RPMI7951 (cell line): Measurements from ENCODE around the gene ZDHHC4. TPM values are rescaled to one million over a fixed set of nuclear protein-coding genes. Genes with fewer than 3 reads are reported as not detected.

ENCODE experiments used
- DNase-seq: peaks from one replicate; pipeline ENCODE4 v3.0.0-alpha.2; 2012; ENCODE audit warnings: low read depth
- total RNA-seq: library from RNA; depleted of rRNA; stranded (reverse); fragments of >200 nt; shearing (Covaris generic); gene quantifications from 2 replicates; pipeline ENCODE4 v1.2.3, GENCODE V29; 2014; rRNA removed

The ZDHHC4 gene
- 68.4 and 77.1 TPM in 2 replicates for total RNA-seq

DNA sequence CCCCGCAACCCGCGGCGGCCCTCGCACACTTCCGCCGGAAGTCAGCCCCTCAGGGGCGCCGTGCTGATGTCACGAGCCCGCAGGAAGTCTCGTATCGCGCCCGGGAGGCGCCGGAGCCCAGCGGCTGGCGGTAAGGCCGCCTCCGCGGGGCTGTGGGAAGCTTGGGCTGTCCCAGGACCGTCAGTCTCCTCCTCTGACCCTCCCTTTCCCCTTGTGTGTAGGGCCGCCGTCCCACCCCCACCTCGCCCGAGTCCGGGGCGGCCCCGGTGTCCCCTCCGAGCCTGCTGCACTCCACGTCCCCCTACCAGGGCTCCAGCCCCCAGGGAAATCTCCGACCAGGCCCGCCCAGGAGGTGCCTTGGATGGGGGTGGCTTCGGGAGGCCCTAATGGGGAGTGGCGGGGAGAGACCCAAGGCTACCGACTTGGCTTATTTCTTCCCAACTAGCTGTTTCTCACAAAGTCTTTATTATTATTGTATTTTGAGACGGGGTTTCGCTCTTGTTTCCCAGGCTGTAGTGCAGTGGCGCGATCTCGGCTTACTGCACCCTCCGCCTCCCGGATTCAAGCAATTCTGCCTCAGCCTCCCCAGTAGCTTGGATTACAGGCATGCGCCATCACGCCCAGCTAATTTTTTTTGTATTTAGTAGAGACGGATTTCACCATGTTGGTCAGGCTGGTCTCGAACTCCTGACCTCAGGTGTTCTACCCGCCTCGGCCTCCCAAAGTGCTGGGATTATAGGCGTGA lies at the start of gene ZDHHC4:
Gene ZDHHC4, plus strand, starts transcription at position 86 of the 745 bp plus-strand sequence. CDS start 3,108 bp downstream, outside the sequence.
- DNase-seq = peak; percentile 91

DNA sequence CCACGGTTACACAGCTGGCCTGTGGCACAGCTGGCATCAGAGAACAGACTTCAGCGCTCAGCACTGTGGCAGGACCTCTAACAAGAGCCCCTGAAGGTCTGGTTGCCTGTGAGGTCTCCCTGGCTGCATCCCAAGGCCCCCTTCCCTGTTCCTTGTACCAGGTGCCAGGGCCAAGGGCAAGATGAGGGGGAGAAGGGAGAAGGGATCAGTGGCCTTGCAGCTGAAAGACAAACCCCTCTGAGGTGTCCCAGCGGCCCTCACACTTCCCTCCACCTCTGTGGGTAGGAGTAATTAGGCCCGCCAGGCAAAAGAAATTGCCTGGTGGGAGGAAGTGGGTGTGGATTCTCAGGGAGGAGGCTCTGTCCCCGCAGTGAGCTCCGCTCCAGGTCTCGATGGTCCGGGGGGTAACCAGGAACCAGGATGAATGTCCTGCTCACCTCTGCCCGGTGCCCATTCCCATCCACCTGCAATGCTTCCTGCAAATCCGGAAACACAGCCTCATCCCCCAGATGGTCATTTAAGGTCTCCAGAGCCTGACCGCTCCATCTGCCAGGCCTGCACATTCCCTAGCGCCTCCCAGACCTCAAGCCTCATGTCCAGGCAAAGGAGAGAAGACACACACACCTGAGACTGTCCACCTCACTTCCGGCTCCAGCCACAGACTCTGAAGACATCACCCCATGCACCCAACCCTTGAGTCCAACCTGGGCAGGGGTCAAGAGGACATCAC lies 48.7 kb upstream of the ZDHHC4 start:
- no peak for DNase-seq

- DNase-seq = no peak
These were observed 47.6 kb upstream of the ZDHHC4 start for GRCh38 chr7:6529643-6530042.

DNA sequence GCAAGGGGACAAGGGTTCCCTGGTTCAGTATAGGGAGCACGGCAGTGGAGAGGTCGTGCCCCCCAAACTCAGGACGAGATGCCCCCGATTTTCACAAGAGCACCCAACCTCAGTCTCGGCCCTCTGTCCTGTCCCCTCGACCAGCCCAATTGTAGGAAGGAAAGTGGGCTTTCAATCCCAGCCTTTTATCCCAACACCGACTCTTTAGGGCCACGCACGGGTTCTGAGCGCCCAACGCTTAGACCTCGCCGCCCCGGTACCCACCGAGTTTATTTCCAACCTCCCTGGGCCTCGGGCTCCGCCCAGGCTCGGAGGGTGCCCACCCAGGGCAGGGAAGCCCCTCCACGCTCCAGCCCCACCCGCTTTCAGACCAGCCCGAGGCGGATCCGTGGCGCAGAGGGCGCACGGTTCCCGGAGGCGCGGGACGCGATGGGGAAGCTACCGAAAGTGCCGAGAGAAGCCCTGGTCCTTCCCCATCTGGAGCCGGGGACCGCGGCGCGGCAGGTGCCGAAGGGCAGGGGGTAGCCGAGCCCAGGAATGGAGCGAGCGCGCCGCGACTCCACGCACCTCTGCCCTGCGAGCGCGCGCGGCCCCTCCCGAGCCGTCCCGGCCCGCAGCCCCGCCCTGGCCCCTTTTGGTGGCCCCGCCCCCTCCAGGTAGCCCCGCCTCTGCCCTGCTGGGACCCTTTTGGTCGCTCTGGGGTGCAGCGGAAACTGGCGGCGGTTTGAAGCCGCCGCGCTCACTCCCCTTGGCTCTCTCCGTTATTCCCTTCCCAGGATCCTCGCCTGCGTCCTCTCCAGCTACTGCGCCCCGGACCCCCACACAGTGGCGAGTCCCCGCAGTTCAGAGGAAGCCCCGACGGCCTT lies 46.4 kb upstream of the ZDHHC4 start:
- DNase-seq = no peak

DNA sequence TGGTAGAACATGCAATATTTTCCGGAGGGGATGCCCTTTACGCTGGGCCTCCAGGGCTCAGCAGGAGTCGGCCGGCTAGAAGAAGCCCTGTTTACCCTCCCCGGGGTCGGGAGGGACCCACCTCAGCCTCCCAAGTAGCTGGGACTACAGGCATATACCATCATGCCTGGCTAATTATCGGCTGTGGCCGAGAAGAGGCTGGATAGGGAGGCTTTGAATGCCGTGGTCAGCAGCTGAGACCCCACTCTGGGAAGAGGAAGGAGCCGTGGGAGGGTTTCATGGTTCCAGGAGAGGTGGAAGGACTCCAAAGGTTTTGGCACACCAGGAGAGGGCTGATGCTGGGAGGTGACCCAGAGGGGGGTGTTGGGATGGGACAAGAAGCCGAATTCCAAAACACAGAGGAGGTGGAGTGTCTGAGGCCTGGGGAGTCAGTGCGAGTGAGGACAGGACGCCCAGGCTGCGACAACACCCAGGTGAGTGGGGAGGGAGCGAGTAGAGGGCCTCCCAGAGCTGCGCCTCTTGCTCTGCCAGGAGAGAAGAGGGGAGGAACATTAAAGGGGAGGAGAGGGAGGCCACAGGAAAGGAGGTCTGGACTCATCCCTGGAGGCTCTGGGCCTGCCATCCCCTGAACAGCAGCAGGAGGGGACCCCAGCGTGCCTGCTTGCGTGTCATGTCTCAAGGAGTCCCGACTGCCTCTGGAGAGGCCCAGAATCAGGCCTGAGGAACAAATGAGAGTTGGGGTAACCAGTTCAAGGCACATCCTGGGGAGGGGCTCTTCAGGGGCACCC lies 45.6 kb upstream of the ZDHHC4 start:
- DNase-seq = no peak

DNA sequence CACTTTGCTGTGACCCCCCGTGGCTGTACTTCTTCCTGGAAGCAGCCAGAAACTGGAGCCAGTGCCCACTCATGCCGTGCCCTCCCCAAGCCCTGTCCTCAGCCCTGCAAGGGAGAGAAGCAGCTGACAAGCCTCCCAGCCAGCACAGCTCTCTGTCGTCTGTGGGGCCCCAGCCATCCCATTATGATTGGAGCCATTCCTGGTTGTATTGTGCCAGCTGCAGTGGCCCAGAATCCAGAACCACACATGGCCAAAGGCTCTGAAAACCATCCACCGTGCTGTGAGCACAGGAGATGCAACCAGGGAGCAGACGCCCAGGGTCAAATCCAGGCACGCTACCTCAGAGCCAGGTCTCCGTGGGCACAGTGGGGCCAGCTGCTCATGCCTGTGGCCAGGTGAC lies 44.7 kb upstream of the ZDHHC4 start:
- no peak for DNase-seq

DNA sequence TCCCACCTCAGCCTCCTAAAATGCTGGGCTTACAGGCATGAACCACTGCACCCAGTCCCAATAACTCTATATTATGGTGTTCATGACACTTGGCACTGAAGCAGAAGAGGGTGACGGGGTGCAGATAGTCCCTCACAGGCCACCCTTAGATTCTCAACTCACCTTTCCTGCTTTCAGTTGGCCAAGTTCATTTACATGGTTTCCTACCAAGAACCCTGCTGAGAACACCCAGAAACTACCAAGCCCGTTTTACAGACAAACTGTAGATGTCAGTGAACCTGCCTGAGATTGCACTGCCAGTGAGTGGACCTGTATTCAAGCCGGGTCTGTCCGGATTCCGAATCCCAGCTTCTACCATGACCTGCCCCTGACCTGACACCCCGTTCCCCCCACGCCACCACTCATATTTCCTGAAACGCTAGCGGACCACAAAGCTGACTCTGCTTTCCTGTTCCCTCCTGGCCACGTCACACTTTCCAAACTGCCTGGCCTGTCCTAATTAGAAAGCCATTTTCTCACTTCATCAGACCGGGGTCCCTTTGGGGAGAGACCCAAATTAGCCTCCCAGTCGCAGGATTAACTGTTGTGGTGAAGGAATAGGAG lies 43.3 kb upstream of the ZDHHC4 start:
- DNase-seq = no peak

DNA sequence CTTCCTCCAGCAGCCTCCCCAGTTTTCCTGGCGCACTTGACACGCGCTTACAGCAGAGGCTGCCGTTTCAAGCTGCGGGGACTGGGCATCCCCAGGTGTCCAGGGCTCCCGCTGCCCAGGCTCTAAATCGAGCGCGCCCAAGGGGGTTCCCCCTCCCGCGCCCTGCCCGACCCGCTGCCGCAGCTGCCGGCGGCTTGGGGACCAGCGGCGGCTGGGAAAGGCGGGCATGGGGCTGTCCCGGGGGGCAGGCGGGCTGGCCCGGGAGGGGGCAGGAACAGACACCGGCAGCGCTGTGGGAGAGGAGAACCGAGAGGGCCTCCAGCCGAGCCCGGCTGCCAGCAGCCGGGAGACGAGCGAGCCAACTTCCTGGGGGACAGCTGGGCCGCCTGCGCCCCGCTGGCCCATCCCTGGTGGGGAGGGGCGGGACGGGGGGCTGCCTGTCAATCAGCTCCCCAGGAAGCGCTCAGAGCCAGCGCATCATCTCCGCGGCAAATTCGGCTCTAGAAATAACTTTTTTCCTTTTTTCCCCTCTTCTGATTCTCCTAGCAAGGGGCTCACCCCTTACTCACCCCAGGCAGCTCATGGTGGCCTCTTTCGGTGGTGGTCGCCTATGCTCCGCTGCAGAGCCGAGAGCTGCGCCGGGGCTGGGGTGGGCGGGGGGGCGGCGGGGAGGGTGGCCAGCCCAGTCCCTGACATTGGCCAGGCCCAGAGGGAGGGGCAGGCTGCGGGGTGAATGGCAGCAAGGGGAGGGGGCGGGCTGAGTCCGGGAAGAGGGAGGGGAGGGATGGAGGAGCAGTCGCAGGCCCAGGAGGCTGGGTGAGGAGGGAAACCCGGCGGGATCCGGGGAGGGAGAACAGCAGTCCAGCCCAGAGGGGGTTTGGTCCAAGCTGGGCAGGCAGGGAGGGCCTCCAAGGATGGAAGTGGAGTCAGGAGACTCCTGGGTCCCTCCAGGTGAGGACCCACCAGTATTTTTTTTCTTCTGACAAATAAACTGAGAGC lies 40.7 kb upstream of the ZDHHC4 start:
- no peak for DNase-seq

- DNase-seq = no peak
These were observed 34.9 kb upstream of the ZDHHC4 start for GRCh38 chr7:6542368-6542767.

DNA sequence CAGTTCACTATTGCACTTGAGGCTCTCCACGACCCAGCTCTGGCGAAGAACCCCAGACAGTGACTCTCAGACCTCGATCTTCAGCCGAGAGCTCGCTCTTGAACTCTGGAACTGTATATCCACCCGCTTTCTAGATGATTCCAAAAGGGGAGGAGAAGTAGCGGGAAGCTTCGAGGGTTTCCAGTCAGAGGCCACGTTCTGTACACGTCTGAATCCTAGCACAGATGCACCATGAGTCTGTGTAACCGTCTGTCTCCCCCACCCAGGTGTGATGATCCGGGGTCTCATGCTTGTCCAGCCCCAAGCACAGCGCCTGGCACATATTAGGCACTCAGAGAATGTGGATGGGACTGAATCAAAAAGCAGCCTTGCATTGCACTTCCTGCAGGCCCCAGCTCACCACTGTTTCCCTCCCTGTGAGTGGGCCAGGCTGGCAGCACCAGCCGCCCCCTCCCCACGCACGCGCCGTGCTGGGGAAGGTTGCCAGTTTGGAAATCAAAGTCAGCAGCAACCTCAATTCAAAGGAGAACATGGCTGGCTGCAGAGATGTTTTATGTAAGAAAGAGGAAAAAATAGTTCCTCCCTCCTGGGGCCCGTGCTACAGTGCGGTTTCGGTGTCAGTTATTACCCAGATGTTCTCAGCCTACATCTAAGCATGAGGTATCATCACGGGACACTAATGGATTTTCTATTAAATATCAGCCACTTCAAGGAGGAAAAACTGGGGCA lies 31.7 kb upstream of the ZDHHC4 start:
- DNase-seq = no peak

DNA sequence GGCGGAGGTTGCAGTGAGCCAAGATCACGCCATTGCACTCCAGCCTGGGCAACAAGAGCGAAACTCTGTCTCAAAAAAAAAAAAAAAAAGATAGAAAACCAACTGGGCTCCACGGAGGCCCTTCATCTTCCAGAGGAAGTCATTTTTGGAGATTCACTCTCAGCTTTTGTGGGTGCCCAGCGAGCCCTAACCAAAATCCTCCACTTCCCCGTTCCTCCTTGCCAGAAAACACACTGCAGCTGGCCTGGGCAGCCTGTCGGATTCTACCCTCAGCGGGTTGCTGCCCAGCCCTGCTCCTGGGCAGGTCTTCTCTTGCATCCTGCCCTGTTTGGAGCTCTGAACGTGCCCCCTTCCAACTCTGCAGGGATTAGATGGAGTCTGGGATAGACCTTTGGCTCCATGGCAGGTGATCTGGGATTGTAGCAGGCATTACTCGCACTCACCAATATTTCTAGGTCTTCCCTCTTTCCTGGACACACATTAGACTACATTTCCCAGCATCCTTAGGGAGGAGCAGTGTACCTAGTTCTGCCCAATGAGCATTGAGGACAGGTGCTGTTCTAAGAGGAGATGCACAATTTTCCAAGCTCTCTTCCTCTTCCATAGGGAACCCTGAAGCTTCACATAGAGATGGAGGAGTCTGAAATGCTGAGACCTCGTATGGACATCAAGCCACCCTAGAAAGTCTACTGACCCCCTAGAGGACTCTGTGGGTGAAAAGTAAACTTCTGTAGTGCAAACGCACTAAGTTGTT lies 30.6 kb upstream of the ZDHHC4 start:
- no peak for DNase-seq

DNA sequence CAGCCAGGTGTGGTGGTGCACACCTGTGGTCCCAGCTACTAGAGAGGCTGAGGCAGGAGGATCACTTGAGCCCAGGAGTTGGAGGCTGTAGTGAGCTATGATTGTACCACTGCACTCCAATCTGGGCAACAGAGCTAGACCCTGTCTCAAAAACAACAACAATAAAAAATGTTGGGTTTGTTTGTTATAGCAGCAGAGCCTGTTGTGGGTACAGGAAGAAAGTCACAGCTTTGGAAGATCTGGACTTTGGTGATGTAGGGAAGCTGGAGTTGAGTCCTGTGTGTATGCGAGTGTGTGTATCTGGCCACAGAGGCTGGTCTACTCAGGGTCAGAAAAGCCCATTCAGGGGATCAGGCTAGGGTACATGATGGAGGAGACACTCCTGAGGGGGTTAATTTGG lies 29.9 kb upstream of the ZDHHC4 start:
- no peak for DNase-seq

DNA sequence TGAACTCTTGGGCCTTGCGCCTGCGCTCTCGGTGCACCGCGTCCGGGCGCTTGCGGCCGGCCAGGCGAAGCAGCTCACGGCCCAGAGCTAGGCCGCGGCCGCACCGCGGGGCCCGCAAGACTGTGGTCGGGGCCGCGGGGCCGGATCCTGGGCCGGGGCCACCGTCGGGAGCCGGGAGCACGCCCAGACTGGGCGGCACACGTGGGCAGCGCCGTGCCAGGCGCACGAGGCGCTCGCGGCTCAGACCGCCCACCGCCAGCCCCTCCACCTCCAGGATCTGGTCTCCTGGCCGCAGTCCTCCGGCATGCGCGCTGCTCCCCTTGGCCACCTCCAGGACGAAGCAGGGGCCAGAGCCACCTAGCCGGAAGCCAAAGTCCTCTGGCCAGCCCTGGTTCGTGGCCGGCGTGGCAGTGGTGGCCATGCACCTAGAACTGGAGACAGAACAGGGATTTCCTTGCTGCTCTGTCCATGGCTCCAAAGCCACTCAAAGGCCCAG lies 26.2 kb upstream of the ZDHHC4 start, which contains the start of gene GRID2IP:
Gene GRID2IP, minus strand, starts transcription at position 446 of the 496 bp plus-strand sequence. Its CDS starts 25 bp downstream, at position 421.
- no peak for DNase-seq

- no peak for DNase-seq
These were observed 23.7 kb upstream of the ZDHHC4 start for GRCh38 chr7:6553448-6554044.

DNA sequence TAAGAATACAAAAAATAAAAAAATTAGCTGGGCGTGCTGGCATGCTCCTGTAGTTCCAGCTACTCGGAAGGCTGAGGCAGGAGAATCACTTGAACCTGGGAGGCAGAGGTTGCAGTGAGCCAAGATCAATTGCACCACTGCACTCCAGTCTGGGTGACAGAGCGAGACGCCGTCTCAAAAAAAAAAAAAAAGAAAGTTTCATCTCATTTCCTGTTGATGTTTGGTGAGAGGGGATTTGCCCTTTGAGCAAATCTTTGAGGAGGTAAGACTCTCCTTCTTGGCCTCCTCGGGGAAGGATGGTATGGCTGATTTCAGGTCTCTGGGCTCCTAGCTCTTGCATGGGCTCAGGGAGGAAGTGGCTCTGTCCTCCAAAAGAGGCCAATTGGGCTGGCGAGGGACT lies 22.4 kb upstream of the ZDHHC4 start:
- no peak for DNase-seq

DNA sequence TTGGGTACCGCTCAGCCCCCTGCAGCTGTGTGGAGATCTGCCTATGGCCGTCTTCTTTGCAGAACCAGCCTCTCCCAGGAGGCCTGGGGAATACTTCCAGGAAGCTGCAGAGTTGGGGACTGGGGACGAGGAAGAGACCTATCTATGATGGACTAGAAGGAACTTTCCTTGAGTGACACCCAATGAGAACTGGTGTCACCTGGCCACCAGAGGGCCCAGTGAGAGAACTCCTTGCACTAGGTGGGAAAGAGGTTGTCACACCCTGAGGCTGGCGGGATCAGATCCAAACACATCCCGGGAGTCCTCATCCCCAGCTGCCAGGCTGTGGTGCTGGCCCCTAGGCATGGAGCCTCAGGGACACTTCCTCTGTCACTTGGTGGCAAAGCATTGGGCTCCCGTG lies 21.1 kb upstream of the ZDHHC4 start:
- DNase-seq = no peak

GRCh38 chr7:6558837-6559236 lies 18.4 kb upstream of the ZDHHC4 start:
- DNase-seq = peak; percentile 69

DNA sequence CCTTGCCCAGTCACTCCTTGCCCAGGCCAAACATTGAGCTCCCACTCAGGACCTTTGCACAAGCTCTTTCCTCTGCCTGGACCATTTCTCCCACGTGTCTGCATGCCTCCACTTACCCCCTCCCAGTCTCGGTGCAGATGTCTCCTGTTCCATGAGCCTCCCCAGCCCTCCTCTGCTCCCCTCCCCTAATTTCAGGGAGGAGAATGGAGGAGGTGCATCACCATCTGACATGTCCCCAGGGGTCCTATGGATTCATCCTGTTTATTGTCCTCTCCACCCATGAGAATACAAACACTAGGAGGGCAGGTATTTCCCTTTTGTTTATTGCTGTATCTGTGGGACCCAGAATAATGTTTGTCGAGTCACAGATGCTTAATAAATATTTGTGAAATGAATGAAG lies 17.4 kb upstream of the ZDHHC4 start:
- DNase-seq = no peak
